B cell (primary cell): ENCODE data around the gene ARRB1. TPM values are rescaled to one million over a fixed set of nuclear protein-coding genes. Genes with fewer than 3 reads are reported as not detected.

Experiments used
- ATAC-seq: fragments of 200-7000 bp; cut with Tn5 transposase; one replicate; pipeline ENCODE4 v1.10.0; 2021; ENCODE audit warnings: low read depth, mild to moderate bottlenecking, moderate number of reproducible peaks, moderate library complexity
- CTCF ChIA-PET: fragments of 350-600 bp; sonication (Branson Sonifier 250); formaldehyde crosslinking; loops from one replicate; lab custom pipeline; 2021; ENCODE audit warnings: antibody characterized with exemption, inconsistent platforms; lab: Charles Lee
- POLR2A ChIA-PET: fragments of 350-600 bp; sonication (Branson Sonifier 250); formaldehyde crosslinking; loops from one replicate; lab custom pipeline; 2021; ENCODE audit warnings: antibody characterized with exemption; lab: Charles Lee
- DNase-seq: peaks from one replicate; pipeline ENCODE4 v3.0.0; 2013
- H2AFZ ChIP-seq: 2 replicates; pipeline ENCODE4 v1.6.1; 2012; ENCODE audit warnings: mild to moderate bottlenecking, low read depth, low read length; ENCODE audit not compliant: insufficient read depth, poor library complexity, severe bottlenecking
- H3K27ac ChIP-seq, 2 donors: 1 replicate in 1 of 2; 2 replicates in 1 of 2; pipeline ENCODE4 v1.5.1; 2012 to 2013; ENCODE audit warnings: low read length in 2 of 2, mild to moderate bottlenecking in 2 of 2, moderate library complexity in 1 of 2
- H3K27me3 ChIP-seq, 4 experiments: fragments of 200-600 bp in 1 of 4; sonication (generic) in 1 of 4; replicated peaks in 1 of 4; 1 replicate in 2 of 4; 2 replicates in 2 of 4; pipeline versions ENCODE4 v1.6.1 to v1.7.0; 2013 to 2016; ENCODE audit warnings: low read length in 3 of 4, mild to moderate bottlenecking in 2 of 4, mixed read lengths in 1 of 4, moderate library complexity in 1 of 4; ENCODE audit not compliant: insufficient read depth in 4 of 4, control insufficient read depth in 3 of 4; ENCODE audit errors: control extremely low read depth in 1 of 4
- H3K36me3 ChIP-seq, 2 experiments: replicated peaks in 1 of 2; 1 replicate in 1 of 2; 2 replicates in 1 of 2; pipeline versions ENCODE4 v1.6.1 to v1.7.1; 2013; ENCODE audit warnings: low read length in 1 of 2; ENCODE audit not compliant: insufficient read depth in 2 of 2, control insufficient read depth in 1 of 2; ENCODE audit errors: control extremely low read depth in 1 of 2, extremely low read depth in 1 of 2
- H3K4me1 ChIP-seq, 2 donors: fragments of 200-600 bp in 1 of 2; sonication (generic) in 1 of 2; 1 replicate in 1 of 2; 2 replicates in 1 of 2; pipeline versions ENCODE4 v1.5.1 to v1.6.1; 2013 to 2017; ENCODE audit warnings: low read length in 2 of 2; ENCODE audit not compliant: control insufficient read depth in 2 of 2, insufficient read depth in 2 of 2
- H3K4me2 ChIP-seq: replicated peaks from 2 replicates; pipeline ENCODE3; 2012; ENCODE audit warnings: mild to moderate bottlenecking, low read depth, low read length; ENCODE audit not compliant: poor library complexity, severe bottlenecking
- H3K4me3 ChIP-seq, 5 experiments: fragments of 200-600 bp in 1 of 5; sonication (generic) in 1 of 5; 1 replicate in 3 of 5; 2 replicates in 2 of 5; pipeline versions ENCODE4 v1.5.1 to v1.7.0; 2011 to 2016; ENCODE audit warnings: low read length in 4 of 5, mild to moderate bottlenecking in 4 of 5, low read depth in 2 of 5, control low read depth in 1 of 5, moderate library complexity in 1 of 5; ENCODE audit not compliant: insufficient read depth in 1 of 5; ENCODE audit errors: control extremely low read depth in 1 of 5, extremely low read depth in 1 of 5
- H3K79me2 ChIP-seq: fragments of 200-600 bp; sonication (generic); one replicate; pipeline ENCODE4 v1.6.0; 2016; ENCODE audit warnings: low read length; ENCODE audit not compliant: control insufficient read depth, insufficient read depth
- H3K9ac ChIP-seq: fragments of 200-600 bp; sonication (generic); 2 replicates; pipeline ENCODE4 v1.6.1; 2017; ENCODE audit warnings: mild to moderate bottlenecking, low read length, moderate library complexity
- H3K9me3 ChIP-seq, 3 donors: one replicate each; pipeline versions ENCODE4 v1.6.1 to v1.7.1; 2013; ENCODE audit warnings: low read length in 2 of 3; ENCODE audit not compliant: control insufficient read depth in 2 of 3, insufficient read depth in 1 of 3; ENCODE audit errors: control extremely low read depth in 1 of 3
- H4K20me1 ChIP-seq: 2 replicates; pipeline ENCODE4 v1.6.0; 2012; ENCODE audit warnings: mild to moderate bottlenecking, low read length; ENCODE audit not compliant: insufficient read depth, control insufficient read depth, poor library complexity, severe bottlenecking
- H3K27ac Mint-ChIP-seq: one replicate; pipeline ENCODE4 v1.8.0; 2021; ENCODE audit warnings: mixed read lengths
- H3K27me3 Mint-ChIP-seq: one replicate; pipeline ENCODE4 v1.8.0; 2021; ENCODE audit warnings: mixed read lengths
- H3K4me1 Mint-ChIP-seq: one replicate; pipeline ENCODE4 v1.8.0; 2021; ENCODE audit warnings: mixed read lengths
- H3K4me3 Mint-ChIP-seq: one replicate; pipeline ENCODE4 v1.8.0; 2021; ENCODE audit warnings: mixed read lengths
- H3K9me3 Mint-ChIP-seq: one replicate; pipeline ENCODE4 v1.8.0; 2022; ENCODE audit warnings: mixed read lengths; ENCODE audit not compliant: insufficient read depth
- CTCF ChIP-seq: fragments of 200-600 bp; IDR thresholded peaks from one replicate; pipeline ENCODE4 v1.8.0; 2022; ENCODE audit warnings: antibody characterized with exemption, mild to moderate bottlenecking
- EZH2 ChIP-seq: IDR thresholded peaks from 2 replicates; pipeline ENCODE4 v1.6.1; 2012; ENCODE audit warnings: borderline replicate concordance, low read depth, mild to moderate bottlenecking, moderate library complexity, low read length; ENCODE audit not compliant: insufficient read depth, poor library complexity, severe bottlenecking
- WGBS: methylation state at CpG from one replicate; pipeline ENCODE4 v1.1.5; 2013; ENCODE audit warnings: missing lambda C conversion rate; ENCODE audit not compliant: insufficient coverage; 5-methylcytosine and 5-hydroxymethylcytosine counted together
- intact Hi-C: fragments of 100-400 bp; cut with micrococcal nuclease; formaldehyde crosslinking; loops from one replicate; pipeline ENCODE4 v1.10.0; 2022
- polyA plus RNA-seq: library from polyadenylated mRNA; depleted of rRNA; stranded (reverse); fragments of >200 nt; gene quantifications from 2 replicates; pipeline ENCODE4 v1.2.3, GENCODE V29; 2012
- total RNA-seq, 2 donors: library from RNA; stranded (reverse); fragments of 120-200 nt in 1 of 2; gene quantifications; 1 replicate in 1 of 2; 2 replicates in 1 of 2; pipeline versions ENCODE4 v1.2.3 to v1.2.4, GENCODE V29; 2013 to 2022

The ARRB1 gene
- total and polyA plus RNA-seq, 2 donors (not counting 1 experiment from before 2014, with no cell fraction given), result 1.0 to 1.9 TPM

- peak overlapping the region; percentile 24 to 64 (median 53) for H3K4me3 ChIP-seq
- H3K27me3 ChIP-seq, result peaks cover 0 to 29% (median 0%) of the 10 kb centered on the region in 4 experiments
- Mint-ChIP-seq H3K4me3 (peak overlapping the region; percentile 89), H3K27ac (no peak overlapping the region), H3K4me1 (peaks cover 25% of the 10 kb centered on the region), H3K27me3 (peaks cover 20% of the 10 kb centered on the region), H3K9me3 (no peaks in the 10 kb centered on the region)
- no peaks in the 10 kb centered on the region for H4K20me1 ChIP-seq
- H3K79me2 ChIP-seq, result no peaks in the 10 kb centered on the region
- WGBS, result 18% methylated on average over 3 of the region's 5 CpGs
- H3K36me3 ChIP-seq, result no peaks in the 10 kb centered on the region
- no peak for DNase-seq
- no peak for ATAC-seq
- H3K27ac ChIP-seq, result no peak overlapping the region
- no peaks in the 10 kb centered on the region for H3K9me3 ChIP-seq
- peak overlapping the region; percentile 86 for H2AFZ ChIP-seq
- TF ChIP-seq CTCF (no peak), EZH2 (no peak)
- intact Hi-C loops, result no loop called here
- H3K9ac ChIP-seq, result peak overlapping the region; percentile 62
- POLR2A ChIA-PET, result interaction anchor here (0.6 to 0.9 kb wide), 2 partner anchors 13 to 14 kb away, joined by 4 to 6 read pairs; no protein-coding TSS in a partner anchor
- peaks cover 8 to 19% of the 10 kb centered on the region in 2 donors for H3K4me1 ChIP-seq
- CTCF ChIA-PET, result interaction anchor here (1.0 to 1.3 kb wide), 2 partner anchors 32 to 73 kb away, joined by 3 to 4 read pairs; no protein-coding TSS in a partner anchor
- H3K4me2 ChIP-seq, result peak overlapping the region; percentile 85
Measured at GRCh38 chr11:75352588-75353206, 1.2 kb upstream of the ARRB1 start.
